ENCODE measurements around the gene EHBP1. TPM values are rescaled to one million over a fixed set of nuclear protein-coding genes. Genes with fewer than 3 reads are reported as not detected.

EHBP1 gene
- polyA plus RNA-seq, 6 donors from 2014 or later = 1.4 to 18.3 (median 16.2) TPM

- H3K4me3 Mint-ChIP-seq = no peak overlapping the region
- no peak overlapping the region for H3K27ac Mint-ChIP-seq
- peaks cover 0 to 3% (median 0%) of the 10 kb centered on the region in 3 donors for H3K4me1 Mint-ChIP-seq
These were observed 79.7 kb downstream of the EHBP1 start for GRCh38 chr2:62785216-62785615.

GRCh38 chr2:62785810-62786597, 80.5 kb downstream of the EHBP1 start:
- H3K27me3 Mint-ChIP-seq = no peaks in the 10 kb centered on the region
- ATAC-seq (ENCODE audit: low read depth in 2 of 2) = no peak
- no peak for DNase-seq
- peaks cover 0 to 10% of the 10 kb centered on the region in 2 donors for H3K36me3 Mint-ChIP-seq
- H3K27ac Mint-ChIP-seq = no peak overlapping the region
- H3K4me3 Mint-ChIP-seq = no peak overlapping the region
- H3K4me1 Mint-ChIP-seq = peaks cover 0 to 3% (median 0%) of the 10 kb centered on the region in 3 donors
- peaks cover 5 to 11% (median 8%) of the 10 kb centered on the region in 7 donors for H3K9me3 Mint-ChIP-seq

More at GRCh38 chr2:62785216-62785615, 79.7 kb downstream of the EHBP1 start:
- H3K9me3 Mint-ChIP-seq = peaks cover 5 to 11% (median 8%) of the 10 kb centered on the region in 7 donors
- ATAC-seq (ENCODE audit: low read depth in 2 of 2) (no peak), DNase-seq (no peak)
- no peaks in the 10 kb centered on the region for H3K27me3 Mint-ChIP-seq
- H3K36me3 Mint-ChIP-seq = peaks cover 0 to 10% of the 10 kb centered on the region in 2 donors

DNA sequence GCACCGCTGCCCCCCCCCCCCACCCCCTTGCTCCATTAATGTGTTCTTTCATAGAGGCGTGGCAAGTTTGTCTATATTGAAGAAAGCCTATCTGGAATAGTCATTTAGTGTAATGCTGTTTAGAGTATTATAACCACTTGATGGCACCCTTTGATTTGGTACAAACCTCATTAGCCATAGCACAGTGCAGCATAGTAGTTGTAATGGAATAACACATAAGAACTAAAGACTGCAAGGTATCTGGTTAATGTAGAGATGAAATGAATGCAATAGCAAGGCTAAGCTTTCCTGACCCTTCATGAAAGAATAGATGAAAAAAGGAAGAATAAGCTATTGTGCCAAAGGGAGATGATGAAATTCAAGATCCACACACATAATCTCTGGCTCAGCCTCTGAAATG, 81.9 kb downstream of the EHBP1 start:
- ATAC-seq (ENCODE audit: low read depth in 2 of 2) (peak in 1 of 2 donors; percentile 39), DNase-seq (no peak)
- peaks cover 0 to 3% (median 0%) of the 10 kb centered on the region in 3 donors for H3K4me1 Mint-ChIP-seq
- H3K27me3 Mint-ChIP-seq = no peaks in the 10 kb centered on the region
- H3K9me3 Mint-ChIP-seq = peaks cover 5 to 11% (median 6%) of the 10 kb centered on the region in 7 donors
- no peak overlapping the region for H3K27ac Mint-ChIP-seq
- H3K4me3 Mint-ChIP-seq = no peak overlapping the region
- peaks cover 0 to 10% of the 10 kb centered on the region in 2 donors for H3K36me3 Mint-ChIP-seq

DNA sequence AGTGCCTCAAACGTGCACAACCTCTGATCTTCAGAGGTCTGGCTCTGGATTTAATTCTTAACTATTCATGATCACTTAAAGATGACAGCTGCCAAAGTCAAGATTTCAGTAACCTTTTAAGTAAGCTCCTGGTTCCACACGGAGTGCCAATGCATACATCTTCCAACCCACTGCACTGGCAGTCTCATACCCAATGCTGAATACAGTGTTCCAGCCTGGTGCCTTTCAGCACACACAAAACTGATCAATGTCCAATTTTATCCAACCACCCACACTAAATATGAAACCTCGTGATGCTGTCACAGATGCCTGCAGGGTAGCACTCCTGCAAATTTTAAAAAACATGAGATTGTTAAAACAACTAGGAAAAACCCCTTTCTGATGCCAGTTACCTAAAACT, 84.0 kb downstream of the EHBP1 start:
- no peak for ATAC-seq (ENCODE audit: low read depth in 2 of 2)
- Mint-ChIP-seq H3K9me3 (no peaks in the 10 kb centered on the region), H3K27me3 (no peaks in the 10 kb centered on the region), H3K4me3 (no peak overlapping the region), H3K36me3 (no peaks in the 10 kb centered on the region), H3K4me1 (peaks cover 0 to 6% (median 0%) of the 10 kb centered on the region in 3 donors), H3K27ac (no peak overlapping the region)
- no peak for DNase-seq

- Mint-ChIP-seq H3K9me3 (no peaks in the 10 kb centered on the region), H3K27me3 (no peaks in the 10 kb centered on the region), H3K27ac (no peak overlapping the region), H3K4me1 (peaks cover 0 to 6% (median 0%) of the 10 kb centered on the region in 3 donors), H3K4me3 (no peak overlapping the region), H3K36me3 (no peaks in the 10 kb centered on the region)
- DNase-seq = no peak
- no peak for ATAC-seq (ENCODE audit: low read depth in 2 of 2)
These were observed 84.4 kb downstream of the EHBP1 start for GRCh38 chr2:62789918-62790317.

DNA sequence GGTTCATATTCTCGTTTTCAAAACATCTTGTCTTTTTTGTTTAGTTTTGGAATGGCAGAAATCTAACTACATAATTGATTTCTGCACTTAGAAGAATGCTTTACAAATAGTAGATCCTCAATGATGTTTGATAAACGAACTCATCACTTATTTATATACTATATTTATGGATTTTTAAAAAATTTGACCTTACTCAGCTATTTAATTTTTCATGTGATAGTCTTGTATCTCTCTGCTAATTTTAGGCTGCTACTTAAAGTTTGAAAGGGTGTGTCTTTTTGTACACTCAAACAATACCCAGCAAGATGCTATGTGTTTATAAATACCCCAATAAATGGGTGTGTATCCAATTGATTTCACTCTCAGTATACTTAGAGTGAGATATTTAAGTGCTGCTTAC, 86.9 kb downstream of the EHBP1 start:
- Mint-ChIP-seq H3K27me3 (no peaks in the 10 kb centered on the region), H3K4me3 (no peak overlapping the region), H3K36me3 (no peaks in the 10 kb centered on the region), H3K9me3 (no peaks in the 10 kb centered on the region), H3K27ac (no peak overlapping the region), H3K4me1 (peaks cover 0 to 6% (median 0%) of the 10 kb centered on the region in 3 donors)
- DNase-seq (no peak), ATAC-seq (ENCODE audit: low read depth in 2 of 2) (no peak)

DNA sequence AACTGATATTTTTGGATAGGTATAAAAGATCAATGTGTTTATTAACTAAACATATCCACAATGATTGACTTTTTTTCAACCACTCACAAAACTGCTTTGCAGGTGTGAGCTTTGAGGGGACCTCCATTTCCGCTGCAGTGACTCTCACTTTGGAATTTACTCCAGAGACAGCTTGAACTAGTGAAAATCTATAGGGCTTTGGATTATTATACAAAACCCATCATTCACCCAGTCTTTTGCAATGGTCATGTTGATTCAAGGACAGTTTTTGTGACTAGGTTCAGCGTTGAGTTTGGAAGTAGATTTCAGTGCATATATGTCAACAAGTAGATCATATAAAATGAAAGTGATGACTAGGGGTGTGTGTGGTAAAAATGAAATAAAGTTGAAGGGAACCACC, 87.7 kb downstream of the EHBP1 start:
- Mint-ChIP-seq H3K36me3 (no peaks in the 10 kb centered on the region), H3K27ac (no peak overlapping the region), H3K27me3 (no peaks in the 10 kb centered on the region), H3K4me1 (peaks cover 0 to 6% (median 0%) of the 10 kb centered on the region in 3 donors), H3K9me3 (no peaks in the 10 kb centered on the region), H3K4me3 (no peak overlapping the region)
- ATAC-seq (ENCODE audit: low read depth in 2 of 2) = no peak
- DNase-seq = no peak

- Mint-ChIP-seq H3K4me3 (no peak overlapping the region), H3K36me3 (no peaks in the 10 kb centered on the region), H3K9me3 (no peaks in the 10 kb centered on the region), H3K27ac (no peak overlapping the region), H3K27me3 (no peaks in the 10 kb centered on the region), H3K4me1 (peaks cover 0 to 6% (median 0%) of the 10 kb centered on the region in 3 donors)
- DNase-seq (no peak), ATAC-seq (ENCODE audit: low read depth in 2 of 2) (no peak)
These were observed 89.3 kb downstream of the EHBP1 start for GRCh38 chr2:62794791-62795190.

DNA sequence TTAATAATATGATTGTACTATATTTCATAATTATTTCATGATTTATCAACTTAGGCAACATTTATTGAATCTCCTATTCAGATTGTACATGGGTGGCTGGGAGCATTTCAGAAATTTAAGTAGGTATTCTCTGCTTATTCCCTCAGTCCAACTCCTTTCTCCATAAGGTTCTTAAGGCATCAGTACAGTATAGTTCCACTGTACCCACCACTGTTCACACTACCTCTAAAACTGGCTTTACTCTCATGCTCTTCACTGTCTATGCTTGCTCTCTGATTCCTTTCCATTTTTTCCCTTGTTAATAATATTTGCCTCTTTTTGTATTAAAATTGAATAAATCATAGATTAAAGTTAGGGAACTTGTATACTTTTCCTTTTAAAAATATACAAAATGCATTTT, 89.8 kb downstream of the EHBP1 start:
- Mint-ChIP-seq H3K9me3 (no peaks in the 10 kb centered on the region), H3K27ac (peak overlapping the region in 1 of 6 donors; percentile 45), H3K4me3 (no peak overlapping the region), H3K4me1 (peaks cover 0 to 6% (median 3%) of the 10 kb centered on the region in 3 donors), H3K27me3 (no peaks in the 10 kb centered on the region), H3K36me3 (no peaks in the 10 kb centered on the region)
- ATAC-seq (ENCODE audit: low read depth in 2 of 2) (no peak), DNase-seq (no peak)

DNA sequence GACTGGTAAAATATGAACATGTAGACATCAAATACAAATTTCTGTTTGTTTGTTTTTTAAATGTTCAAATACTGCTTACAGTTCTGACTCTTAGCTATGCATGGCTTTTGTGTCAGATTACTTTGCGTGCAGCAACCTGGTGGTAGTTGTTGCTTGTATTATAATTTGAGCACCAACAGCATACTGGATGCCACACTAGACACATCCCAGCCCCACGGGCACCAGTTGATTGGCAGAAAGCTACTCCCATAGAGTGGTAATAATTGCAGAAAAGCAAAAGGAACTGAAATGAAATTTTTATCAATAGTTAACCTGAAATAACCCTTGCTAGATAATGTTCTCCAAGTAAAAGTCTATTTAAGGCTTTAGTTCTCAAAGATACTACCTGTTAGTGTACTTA, 91.6 kb downstream of the EHBP1 start:
- H3K27me3 Mint-ChIP-seq = no peaks in the 10 kb centered on the region
- DNase-seq (no peak), ATAC-seq (ENCODE audit: low read depth in 2 of 2) (no peak)
- H3K4me3 Mint-ChIP-seq = no peak overlapping the region
- H3K36me3 Mint-ChIP-seq = no peaks in the 10 kb centered on the region
- H3K4me1 Mint-ChIP-seq = peaks cover 3 to 11% (median 6%) of the 10 kb centered on the region in 3 donors
- no peak overlapping the region for H3K27ac Mint-ChIP-seq
- H3K9me3 Mint-ChIP-seq = no peaks in the 10 kb centered on the region

DNA sequence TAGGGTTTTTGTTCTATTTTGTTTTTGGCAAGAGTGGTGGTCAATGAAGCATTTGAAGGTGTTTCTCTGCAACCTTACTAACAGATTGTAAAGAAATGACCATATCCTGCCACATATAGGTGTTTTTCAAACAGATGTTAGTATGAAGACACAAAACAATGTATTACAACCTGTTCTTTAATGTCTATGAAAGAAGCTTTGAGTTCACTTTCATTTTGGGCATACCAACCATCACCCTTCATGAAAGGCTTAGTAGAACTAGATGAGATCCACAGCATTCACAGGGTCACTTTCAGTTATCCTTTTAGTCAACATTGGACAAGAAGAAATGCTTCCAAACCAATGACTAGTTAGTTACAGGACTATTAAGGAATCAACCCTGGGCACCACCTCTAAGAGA, 95.1 kb downstream of the EHBP1 start:
- ATAC-seq (ENCODE audit: low read depth in 2 of 2) = no peak
- DNase-seq = no peak
- Mint-ChIP-seq H3K36me3 (no peaks in the 10 kb centered on the region), H3K4me1 (peaks cover 3 to 6% (median 6%) of the 10 kb centered on the region in 3 donors), H3K27me3 (no peaks in the 10 kb centered on the region), H3K9me3 (no peaks in the 10 kb centered on the region), H3K27ac (no peak overlapping the region), H3K4me3 (no peak overlapping the region)

DNA sequence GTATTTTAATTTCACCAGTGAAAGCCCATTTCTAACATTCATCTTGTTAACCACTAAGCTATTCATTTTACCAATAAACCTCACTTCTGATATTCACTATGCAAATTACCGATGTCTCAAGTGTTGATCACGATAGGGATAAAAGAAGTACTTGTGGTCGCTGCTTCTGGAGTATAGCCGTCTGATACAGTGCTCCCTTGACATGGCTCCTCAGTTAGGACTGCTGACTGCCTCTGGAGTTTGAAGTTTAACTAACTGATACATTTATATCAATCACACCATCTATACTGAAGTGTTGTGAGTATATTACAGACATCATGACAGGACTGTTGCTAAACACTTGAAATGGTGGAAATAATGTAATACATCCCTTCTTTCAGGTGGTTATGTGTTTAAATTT, 95.6 kb downstream of the EHBP1 start:
- DNase-seq (no peak), ATAC-seq (ENCODE audit: low read depth in 2 of 2) (no peak)
- H3K9me3 Mint-ChIP-seq = peaks cover 0 to under 1% (median 0%) of the 10 kb centered on the region in 7 donors
- H3K27me3 Mint-ChIP-seq = no peaks in the 10 kb centered on the region
- H3K4me3 Mint-ChIP-seq = no peak overlapping the region
- H3K36me3 Mint-ChIP-seq = peaks cover 0 to 3% of the 10 kb centered on the region in 2 donors
- no peak overlapping the region for H3K27ac Mint-ChIP-seq
- peaks cover 3 to 6% (median 6%) of the 10 kb centered on the region in 3 donors for H3K4me1 Mint-ChIP-seq

GRCh38 chr2:62801814-62802523, 96.5 kb downstream of the EHBP1 start:
- Mint-ChIP-seq H3K9me3 (peaks cover 0 to 2% (median 0%) of the 10 kb centered on the region in 7 donors), H3K4me3 (no peak overlapping the region), H3K27ac (no peak overlapping the region), H3K36me3 (peaks cover 0 to 11% of the 10 kb centered on the region in 2 donors), H3K4me1 (peaks cover 3 to 6% (median 6%) of the 10 kb centered on the region in 3 donors), H3K27me3 (no peaks in the 10 kb centered on the region)
- ATAC-seq (ENCODE audit: low read depth in 2 of 2) = no peak
- DNase-seq = no peak

- Mint-ChIP-seq H3K4me3 (no peak overlapping the region), H3K9me3 (peaks cover 5 to 15% (median 12%) of the 10 kb centered on the region in 7 donors), H3K36me3 (peaks cover 13 to 24% of the 10 kb centered on the region in 2 donors), H3K27me3 (no peaks in the 10 kb centered on the region), H3K27ac (no peak overlapping the region), H3K4me1 (peaks cover 11 to 16% (median 11%) of the 10 kb centered on the region in 3 donors)
- no peak for DNase-seq
- ATAC-seq (ENCODE audit: low read depth in 2 of 2) = no peak
These were observed 98.4 kb downstream of the EHBP1 start for GRCh38 chr2:62803961-62804360.

Measured in naive B cell (primary cell).